Measurements from ENCODE around the gene CACNA2D4. TPM values are rescaled to one million over a fixed set of nuclear protein-coding genes. Genes with fewer than 3 reads are reported as not detected.

Gene CACNA2D4
- total RNA-seq, 4 donors from 2014 or later: 0.25 to 3.1 (median 0.68) TPM

- no peak overlapping the region for H3K27ac ChIP-seq
- no peaks in the 10 kb centered on the region for H3K4me1 ChIP-seq
- TF ChIP-seq POLR2A (IDR thresholded peaks at IDR 0.05): no peak
- no peak for TF ChIP-seq CTCF (IDR thresholded peaks at IDR 0.05 in 4 of 5, conservative IDR thresholded peaks at IDR 0.05 in 1 of 5)
- H3K27me3 ChIP-seq: no peaks in the 10 kb centered on the region
- DNase-seq (no peak), ATAC-seq (no peak)
- in situ Hi-C loops (cut with MboI; ENCODE audit: low sequenced_read_pairs in 4 of 4) (no loop called here), intact Hi-C loops (cut with DNase I; ENCODE audit: low total_unique reads) (no loop called here)
- H3K4me3 ChIP-seq: no peak overlapping the region
- H3K36me3 ChIP-seq: no peaks in the 10 kb centered on the region
- no peaks in the 10 kb centered on the region for H3K9me3 ChIP-seq
Observed at GRCh38 chr12:1877169-1877878, 41.1 kb downstream of the CACNA2D4 start.

DNA sequence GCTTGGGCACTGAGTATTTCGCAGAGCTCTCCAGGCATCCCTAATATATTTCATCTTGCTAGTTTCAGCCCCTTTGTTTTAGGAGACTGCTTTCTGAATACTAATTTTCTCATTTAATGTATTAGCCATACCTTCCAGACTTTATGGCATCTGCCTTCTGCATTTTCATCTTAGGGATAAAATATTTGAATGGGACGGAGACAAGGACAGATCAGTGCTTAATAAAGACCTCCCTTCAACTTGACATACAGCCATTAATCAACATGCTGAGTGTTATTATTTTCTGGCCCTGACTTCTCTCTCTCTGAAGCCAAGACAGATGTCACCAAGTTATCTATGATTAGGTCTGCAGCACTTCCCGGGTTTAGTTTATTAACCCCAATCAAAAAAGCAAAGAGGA is 42.4 kb downstream of the CACNA2D4 start:
- Histone ChIP-seq H3K27me3 (no peaks in the 10 kb centered on the region), H3K27ac (no peak overlapping the region), H3K4me1 (no peaks in the 10 kb centered on the region), H3K9me3 (no peaks in the 10 kb centered on the region), H3K4me3 (no peak overlapping the region), H3K36me3 (no peaks in the 10 kb centered on the region)
- no peak for DNase-seq
- TF ChIP-seq POLR2A (IDR thresholded peaks at IDR 0.05) (no peak), CTCF (IDR thresholded peaks at IDR 0.05 in 4 of 5, conservative IDR thresholded peaks at IDR 0.05 in 1 of 5) (no peak)
- intact Hi-C loops (cut with DNase I; ENCODE audit: low total_unique reads): no loop called here
- in situ Hi-C loops (cut with MboI; ENCODE audit: low sequenced_read_pairs in 4 of 4): no loop called here
- ATAC-seq: no peak

GRCh38 chr12:1875608-1876007 is 42.8 kb downstream of the CACNA2D4 start:
- no peak for ATAC-seq
- TF ChIP-seq POLR2A (IDR thresholded peaks at IDR 0.05) (no peak), CTCF (IDR thresholded peaks at IDR 0.05 in 4 of 5, conservative IDR thresholded peaks at IDR 0.05 in 1 of 5) (no peak)
- in situ Hi-C loops (cut with MboI; ENCODE audit: low sequenced_read_pairs in 4 of 4) (no loop called here), intact Hi-C loops (cut with DNase I; ENCODE audit: low total_unique reads) (no loop called here)
- H3K27me3 ChIP-seq: no peaks in the 10 kb centered on the region
- H3K4me1 ChIP-seq: no peaks in the 10 kb centered on the region
- no peak for DNase-seq
- no peak overlapping the region for H3K4me3 ChIP-seq
- H3K36me3 ChIP-seq: no peaks in the 10 kb centered on the region
- no peaks in the 10 kb centered on the region for H3K9me3 ChIP-seq
- H3K27ac ChIP-seq: no peak overlapping the region

DNA sequence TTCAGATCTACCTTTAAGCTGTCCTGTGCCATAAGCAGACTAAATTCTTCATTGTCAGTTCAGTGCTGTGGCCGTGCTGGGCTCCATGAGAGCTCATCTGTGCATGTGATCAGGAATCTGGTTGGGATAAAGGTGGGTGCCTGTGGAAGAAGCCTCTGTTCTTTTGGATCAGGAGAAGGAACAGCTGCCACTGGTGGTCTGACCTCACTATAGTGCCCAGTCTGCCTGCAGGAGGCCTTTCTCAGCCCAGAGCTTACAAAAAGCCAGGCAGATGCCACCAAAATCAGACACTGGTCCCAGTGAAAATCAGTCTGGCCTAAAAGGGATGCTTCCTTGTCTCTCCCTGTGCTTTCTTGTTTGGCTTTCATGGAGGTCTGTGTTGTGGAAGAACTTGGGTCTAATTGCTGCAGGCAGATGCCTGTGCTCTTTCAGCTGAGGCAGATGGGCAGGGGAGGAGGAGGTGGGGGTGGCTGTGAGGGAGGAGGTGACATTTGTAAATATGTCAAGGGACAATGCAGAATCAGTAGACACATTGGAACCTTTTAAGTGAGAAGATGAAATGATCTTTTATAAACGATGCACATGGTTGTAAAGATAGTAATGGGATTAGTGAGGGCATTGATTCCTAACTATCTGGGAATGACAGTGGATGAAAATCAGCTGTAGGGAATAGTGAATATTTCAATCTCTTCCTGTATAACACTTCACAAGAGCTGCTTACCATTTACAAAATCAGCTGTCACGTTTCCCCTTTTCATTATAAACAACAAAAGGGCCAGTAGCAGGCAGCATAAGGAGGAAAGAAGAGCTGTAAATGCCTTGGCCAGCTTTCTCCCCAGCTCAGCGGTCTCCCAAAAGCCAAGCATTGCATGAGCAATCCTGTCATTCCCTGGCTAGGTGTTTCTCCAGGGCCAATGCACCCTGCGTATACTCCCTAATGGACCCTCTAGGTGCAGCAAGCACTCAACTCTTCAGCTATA is 44.6 kb downstream of the CACNA2D4 start:
- Histone ChIP-seq H3K9me3 (no peaks in the 10 kb centered on the region), H3K27ac (no peak overlapping the region), H3K4me1 (no peaks in the 10 kb centered on the region), H3K36me3 (no peaks in the 10 kb centered on the region), H3K4me3 (no peak overlapping the region), H3K27me3 (no peaks in the 10 kb centered on the region)
- ATAC-seq (no peak), DNase-seq (no peak)
- intact Hi-C loops (cut with DNase I; ENCODE audit: low total_unique reads): no loop called here
- in situ Hi-C loops (cut with MboI; ENCODE audit: low sequenced_read_pairs in 4 of 4): no loop called here
- TF ChIP-seq POLR2A (IDR thresholded peaks at IDR 0.05) (no peak), CTCF (IDR thresholded peaks at IDR 0.05 in 4 of 5, conservative IDR thresholded peaks at IDR 0.05 in 1 of 5) (no peak)
